Measurements from ENCODE around the gene JOSD1. TPM values are rescaled to one million over a fixed set of nuclear protein-coding genes. Genes with fewer than 3 reads are reported as not detected.
A peak's percentile ranks its signal among the peaks of the same experiment; 100 is the strongest.

Gene JOSD1
- total RNA-seq, 1 donor = 61.2 TPM

- DNase-seq (ENCODE audit: low read depth) = no peak
- TF ChIP-seq CTCF (IDR thresholded peaks at IDR 0.05; ENCODE audit: insufficient read depth, low read length) = no peak
- H3K4me3 ChIP-seq (ENCODE audit: low read depth, low read length) = no peak overlapping the region
These were observed 27.0 kb upstream of the JOSD1 start for GRCh38 chr22:38727530-38728451.

- no peak overlapping the region for H3K4me3 ChIP-seq (ENCODE audit: low read depth, low read length)
- no peak for DNase-seq (ENCODE audit: low read depth)
- TF ChIP-seq CTCF (IDR thresholded peaks at IDR 0.05; ENCODE audit: insufficient read depth, low read length) = no peak
These were observed 26.4 kb upstream of the JOSD1 start for GRCh38 chr22:38727123-38727522.

GRCh38 chr22:38725900-38726655, 25.3 kb upstream of the JOSD1 start:
- no peak overlapping the region for H3K4me3 ChIP-seq (ENCODE audit: low read depth, low read length)
- no peak for TF ChIP-seq CTCF (IDR thresholded peaks at IDR 0.05; ENCODE audit: insufficient read depth, low read length)
- no peak for DNase-seq (ENCODE audit: low read depth)

- peak; percentile 54 for TF ChIP-seq CTCF (IDR thresholded peaks at IDR 0.05; ENCODE audit: insufficient read depth, low read length)
- no peak overlapping the region for H3K4me3 ChIP-seq (ENCODE audit: low read depth, low read length)
- peak; percentile 36 for DNase-seq (ENCODE audit: low read depth)
These were observed 24.3 kb upstream of the JOSD1 start for GRCh38 chr22:38724926-38725571.

GRCh38 chr22:38724176-38724575, 23.4 kb upstream of the JOSD1 start:
- TF ChIP-seq CTCF (IDR thresholded peaks at IDR 0.05; ENCODE audit: insufficient read depth, low read length) = no peak
- H3K4me3 ChIP-seq (ENCODE audit: low read depth, low read length) = no peak overlapping the region
- no peak for DNase-seq (ENCODE audit: low read depth)

- no peak overlapping the region for H3K4me3 ChIP-seq (ENCODE audit: low read depth, low read length)
- TF ChIP-seq CTCF (IDR thresholded peaks at IDR 0.05; ENCODE audit: insufficient read depth, low read length) = no peak
- no peak for DNase-seq (ENCODE audit: low read depth)
These were observed 20.8 kb upstream of the JOSD1 start for GRCh38 chr22:38721551-38721950.
